Measurements from ENCODE around the gene FAM53B. TPM values are rescaled to one million over a fixed set of nuclear protein-coding genes. Genes with fewer than 3 reads are reported as not detected.

FAM53B gene
- total and polyA plus RNA-seq, 3 experiments from 2014 or later, result 28.8 to 41.6 (median 29.2) TPM

DNA sequence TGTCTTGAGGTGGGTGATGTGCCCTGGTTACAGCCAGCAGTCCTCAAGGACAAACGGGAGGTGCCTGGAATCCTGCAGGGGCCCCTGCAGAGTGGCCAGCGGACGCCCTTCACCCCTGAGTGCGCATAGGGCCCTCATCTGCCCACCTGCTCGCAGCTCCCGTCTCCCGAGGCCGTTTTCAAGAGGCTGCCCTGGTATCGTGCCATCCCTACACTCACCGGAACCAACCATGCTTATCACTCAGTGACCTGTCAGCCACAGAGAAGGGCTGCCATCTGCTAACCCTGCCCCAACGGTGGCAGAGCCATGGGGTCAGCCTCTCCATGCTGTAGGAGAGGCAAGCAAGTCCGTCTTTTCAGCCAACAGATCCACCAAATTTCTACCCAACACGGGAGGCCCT lies 122.0 kb downstream of the FAM53B start:
- Histone ChIP-seq H3K4me3 (ENCODE audit: low read length) (no peak overlapping the region), H3K9me3 (ENCODE audit: low read length) (no peaks in the 10 kb centered on the region), H3K36me3 (ENCODE audit: insufficient read depth, low read length) (no peaks in the 10 kb centered on the region), H3K4me1 (ENCODE audit: insufficient read depth, low read length) (peaks cover 34% of the 10 kb centered on the region), H3K27ac (ENCODE audit: low read depth, low read length) (no peak overlapping the region), H3K27me3 (ENCODE audit: insufficient read depth, low read length, poor library complexity, severe bottlenecking) (no peaks in the 10 kb centered on the region)
- ChIA-PET POLR2A (no interaction called here), CTCF (no interaction called here)
- H3K27ac Mint-ChIP-seq, result peak overlapping the region in 5 of 8 donors; percentile 11 to 63 (median 23)
- H3K4me3 Mint-ChIP-seq, result no peak overlapping the region
- H3K4me1 Mint-ChIP-seq, result peaks cover 40 to 82% (median 53%) of the 10 kb centered on the region in 3 donors
- peaks cover 0 to 56% (median 0%) of the 10 kb centered on the region in 3 donors for H3K36me3 Mint-ChIP-seq
- no peak for DNase-seq
- no peaks in the 10 kb centered on the region for H3K9me3 Mint-ChIP-seq
- H3K27me3 Mint-ChIP-seq, result no peaks in the 10 kb centered on the region

DNA sequence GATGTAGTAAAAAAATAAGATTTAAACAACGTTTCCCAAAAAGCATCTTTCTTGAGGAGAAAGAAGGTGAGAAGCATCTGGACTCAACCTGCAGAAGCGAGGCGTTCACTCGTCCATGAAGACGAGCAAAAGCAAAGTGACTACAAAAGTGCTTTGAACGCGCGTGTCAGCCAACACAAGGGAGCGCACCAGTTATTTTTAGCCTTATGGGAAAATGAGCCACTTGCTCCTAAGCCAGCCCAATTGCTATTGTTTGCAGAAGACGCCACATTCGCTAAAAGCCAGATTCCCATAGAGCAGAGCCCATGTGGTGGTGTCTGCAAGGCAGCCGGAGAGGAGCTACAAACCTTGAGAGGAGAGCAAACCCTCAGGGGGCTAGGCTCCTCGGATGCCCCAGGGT lies 122.5 kb downstream of the FAM53B start:
- no peak overlapping the region for H3K27ac ChIP-seq (ENCODE audit: low read depth, low read length)
- no peaks in the 10 kb centered on the region for H3K9me3 ChIP-seq (ENCODE audit: low read length)
- Mint-ChIP-seq H3K4me1 (peaks cover 37 to 80% (median 47%) of the 10 kb centered on the region in 3 donors), H3K9me3 (no peaks in the 10 kb centered on the region), H3K36me3 (peaks cover 0 to 59% (median 0%) of the 10 kb centered on the region in 3 donors), H3K27me3 (no peaks in the 10 kb centered on the region), H3K27ac (peak overlapping the region in 5 of 8 donors; percentile 7 to 77 (median 50)), H3K4me3 (no peak overlapping the region)
- no peak for DNase-seq
- no peaks in the 10 kb centered on the region for H3K27me3 ChIP-seq (ENCODE audit: insufficient read depth, low read length, poor library complexity, severe bottlenecking)
- H3K4me3 ChIP-seq (ENCODE audit: low read length), result no peak overlapping the region
- peaks cover 29% of the 10 kb centered on the region for H3K4me1 ChIP-seq (ENCODE audit: insufficient read depth, low read length)
- ChIA-PET POLR2A (no interaction called here), CTCF (interaction anchor here (2.0 kb wide), 1 partner anchor 120 kb away, joined by 9 read pairs; no protein-coding TSS in a partner anchor)
- H3K36me3 ChIP-seq (ENCODE audit: insufficient read depth, low read length), result no peaks in the 10 kb centered on the region

DNA sequence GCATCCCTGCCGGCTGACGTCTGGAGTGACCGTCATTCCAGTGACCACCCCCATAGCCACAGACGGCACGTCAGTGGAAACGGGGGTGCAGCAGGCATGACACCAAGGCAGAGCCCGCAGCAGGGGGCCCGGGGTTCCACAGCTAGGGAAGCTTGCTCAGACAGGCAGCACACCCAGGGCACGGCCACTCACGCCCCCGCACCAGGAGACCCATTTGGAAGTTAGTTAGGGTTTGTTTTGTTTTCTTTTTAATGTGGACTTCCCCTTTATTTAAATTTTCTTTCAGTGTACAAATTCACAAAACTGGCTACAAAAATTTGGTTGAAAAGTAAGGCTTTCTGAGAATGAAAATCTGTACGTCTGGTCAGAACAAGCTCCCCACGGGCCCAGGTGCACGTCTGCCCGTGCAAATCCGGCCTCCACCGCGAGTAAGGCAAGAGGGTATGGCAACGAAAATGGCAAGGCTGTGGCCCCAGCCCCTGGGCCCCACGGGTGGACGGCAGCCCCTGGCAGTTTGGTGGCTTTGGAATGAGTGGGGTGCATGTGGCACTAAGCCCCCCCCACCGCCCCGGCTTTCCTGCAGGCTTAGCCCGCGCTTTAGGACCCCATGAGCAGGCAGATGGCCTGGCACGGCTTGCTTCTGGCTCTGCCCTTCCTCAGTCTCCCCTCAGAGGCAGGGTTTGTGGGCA lies 124.2 kb downstream of the FAM53B start:
- no peak overlapping the region for H3K4me3 ChIP-seq (ENCODE audit: low read length)
- no peaks in the 10 kb centered on the region for H3K9me3 ChIP-seq (ENCODE audit: low read length)
- H3K36me3 ChIP-seq (ENCODE audit: insufficient read depth, low read length), result no peaks in the 10 kb centered on the region
- Mint-ChIP-seq H3K9me3 (no peaks in the 10 kb centered on the region), H3K36me3 (peaks cover 0 to 60% (median 0%) of the 10 kb centered on the region in 3 donors), H3K27ac (peak overlapping the region in 7 of 8 donors; percentile 47 to 95 (median 84)), H3K27me3 (no peaks in the 10 kb centered on the region), H3K4me1 (peaks cover 38 to 81% (median 52%) of the 10 kb centered on the region in 3 donors), H3K4me3 (peak overlapping the region in 4 of 7 donors; percentile 18 to 52 (median 41))
- no peaks in the 10 kb centered on the region for H3K27me3 ChIP-seq (ENCODE audit: insufficient read depth, low read length, poor library complexity, severe bottlenecking)
- no peak for DNase-seq
- ChIA-PET POLR2A (interaction anchor here (1.2 kb wide), 1 partner anchor 98 kb away, joined by 3 read pairs; no protein-coding TSS in a partner anchor), CTCF (interaction anchor here (1.0 to 2.0 kb wide), 6 partner anchors 81 to 122 kb away, joined by 3 to 9 read pairs (median 6); no protein-coding TSS in a partner anchor)
- peaks cover 19% of the 10 kb centered on the region for H3K4me1 ChIP-seq (ENCODE audit: insufficient read depth, low read length)
- no peak overlapping the region for H3K27ac ChIP-seq (ENCODE audit: low read depth, low read length)

DNA sequence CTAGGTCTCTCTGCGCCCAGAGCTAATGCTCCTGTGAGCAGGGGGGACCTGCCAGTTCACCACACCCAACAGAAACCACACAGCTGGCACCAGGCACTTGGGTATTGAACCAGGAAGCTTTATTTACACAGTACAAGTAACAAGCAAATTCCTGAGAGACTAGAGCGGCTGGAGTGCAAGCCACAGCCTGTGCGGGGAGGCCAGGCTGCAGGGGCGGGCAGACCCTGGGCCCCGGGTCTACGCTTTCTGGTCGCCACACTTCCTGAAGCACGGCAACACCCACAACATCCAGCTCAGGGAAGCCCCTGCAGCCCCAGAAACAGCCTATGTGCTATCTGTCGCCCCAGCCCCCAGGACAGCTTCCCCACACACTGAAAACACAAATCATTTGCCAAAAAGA lies 125.0 kb downstream of the FAM53B start:
- no peaks in the 10 kb centered on the region for H3K36me3 ChIP-seq (ENCODE audit: insufficient read depth, low read length)
- DNase-seq, result peak in 3 of 5 donors; percentile 20 to 43 (median 32)
- peaks cover 0 to 57% (median 0%) of the 10 kb centered on the region in 3 donors for H3K36me3 Mint-ChIP-seq
- H3K4me3 ChIP-seq (ENCODE audit: low read length), result no peak overlapping the region
- H3K9me3 Mint-ChIP-seq, result no peaks in the 10 kb centered on the region
- H3K27me3 ChIP-seq (ENCODE audit: insufficient read depth, low read length, poor library complexity, severe bottlenecking), result no peaks in the 10 kb centered on the region
- H3K27me3 Mint-ChIP-seq, result no peaks in the 10 kb centered on the region
- POLR2A ChIA-PET, result interaction anchor here (1.1 to 1.2 kb wide), 3 partner anchors 8 to 99 kb away, joined by 3 to 6 read pairs (median 5); no protein-coding TSS in a partner anchor
- H3K9me3 ChIP-seq (ENCODE audit: low read length), result no peaks in the 10 kb centered on the region
- H3K27ac ChIP-seq (ENCODE audit: low read depth, low read length), result no peak overlapping the region
- peaks cover 40 to 82% (median 54%) of the 10 kb centered on the region in 3 donors for H3K4me1 Mint-ChIP-seq
- CTCF ChIA-PET, result interaction anchor here (0.7 to 1.2 kb wide), 5 partner anchors 65 to 122 kb away, joined by 3 to 6 read pairs (median 4); no protein-coding TSS in a partner anchor
- H3K4me3 Mint-ChIP-seq, result peak overlapping the region; percentile 10 to 58 (median 49)
- peak overlapping the region; percentile 61 to 95 (median 84) for H3K27ac Mint-ChIP-seq
- H3K4me1 ChIP-seq (ENCODE audit: insufficient read depth, low read length), result peaks cover 19% of the 10 kb centered on the region

DNA sequence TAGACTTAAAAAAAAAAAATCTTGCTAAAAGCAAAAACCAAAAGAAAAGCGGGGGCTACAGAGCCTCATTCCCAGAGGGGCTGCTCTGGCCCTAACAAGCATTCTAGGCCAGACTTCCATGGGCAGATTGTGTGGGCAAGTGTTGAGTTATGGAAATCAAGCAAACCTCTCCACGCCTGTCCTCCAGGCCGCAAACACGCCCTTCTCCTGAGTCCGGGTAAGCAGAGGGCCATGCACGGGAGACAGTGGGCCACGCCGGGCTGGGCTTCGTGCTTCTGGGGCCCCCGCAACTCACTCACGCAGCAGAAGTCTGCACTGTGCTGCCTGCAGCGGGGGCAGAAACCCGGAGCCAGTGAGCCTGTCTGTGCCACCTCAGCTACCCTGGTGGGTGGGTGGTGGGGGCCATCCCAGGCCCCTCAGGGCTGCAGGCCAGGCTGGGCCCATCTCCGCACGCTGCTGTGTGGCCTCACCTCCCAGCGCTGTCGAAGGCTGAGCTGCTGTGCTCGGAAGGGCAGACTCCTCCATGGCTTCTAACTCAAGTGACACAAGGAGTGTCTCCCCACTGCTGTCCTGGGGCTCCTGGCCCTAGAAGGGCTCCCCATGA lies 125.6 kb downstream of the FAM53B start:
- Histone ChIP-seq H3K9me3 (ENCODE audit: low read length) (no peaks in the 10 kb centered on the region), H3K27me3 (ENCODE audit: insufficient read depth, low read length, poor library complexity, severe bottlenecking) (no peaks in the 10 kb centered on the region), H3K4me3 (ENCODE audit: low read length) (no peak overlapping the region), H3K36me3 (ENCODE audit: insufficient read depth, low read length) (no peaks in the 10 kb centered on the region), H3K27ac (ENCODE audit: low read depth, low read length) (no peak overlapping the region), H3K4me1 (ENCODE audit: insufficient read depth, low read length) (peaks cover 26% of the 10 kb centered on the region)
- Mint-ChIP-seq H3K4me1 (peaks cover 38 to 82% (median 56%) of the 10 kb centered on the region in 3 donors), H3K9me3 (no peaks in the 10 kb centered on the region), H3K36me3 (peaks cover 0 to 51% (median 0%) of the 10 kb centered on the region in 3 donors), H3K27ac (peak overlapping the region; percentile 66 to 95 (median 86)), H3K4me3 (peak overlapping the region in 4 of 7 donors; percentile 3 to 52 (median 32)), H3K27me3 (peaks cover 0 to 1% of the 10 kb centered on the region in 2 donors)
- CTCF ChIA-PET, result interaction anchor here (1.1 to 1.2 kb wide), 4 partner anchors 79 to 123 kb away, joined by 3 to 6 read pairs (median 5); no protein-coding TSS in a partner anchor
- POLR2A ChIA-PET, result interaction anchor here (1.1 to 1.2 kb wide), 3 partner anchors 9 to 99 kb away, joined by 3 to 6 read pairs (median 5); no protein-coding TSS in a partner anchor
- no peak for DNase-seq

DNA sequence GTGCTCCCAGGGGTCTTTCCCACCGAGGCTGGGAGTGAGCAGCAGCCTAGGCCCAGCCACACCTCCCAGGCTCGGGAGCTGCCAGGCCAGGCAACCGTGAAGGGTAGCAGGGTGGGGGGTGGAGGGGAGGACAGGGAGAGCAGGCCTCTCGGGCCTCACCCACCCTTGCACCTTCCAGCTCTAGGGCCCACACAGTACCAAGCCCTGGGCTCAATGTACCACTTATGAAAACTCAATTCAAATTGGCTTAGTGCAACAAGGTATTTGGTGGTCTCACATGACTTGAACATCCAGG lies 127.4 kb downstream of the FAM53B start:
- Mint-ChIP-seq H3K27ac (peak overlapping the region; percentile 11 to 95 (median 63)), H3K36me3 (peaks cover 0 to 37% (median 0%) of the 10 kb centered on the region in 3 donors), H3K4me1 (peaks cover 47 to 93% (median 68%) of the 10 kb centered on the region in 3 donors), H3K27me3 (peaks cover 0 to 3% of the 10 kb centered on the region in 2 donors), H3K9me3 (no peaks in the 10 kb centered on the region), H3K4me3 (peak overlapping the region in 1 of 7 donors; percentile 41)
- H3K9me3 ChIP-seq (ENCODE audit: low read length), result no peaks in the 10 kb centered on the region
- H3K36me3 ChIP-seq (ENCODE audit: insufficient read depth, low read length), result no peaks in the 10 kb centered on the region
- POLR2A ChIA-PET, result interaction anchor here (1.5 kb wide), 1 partner anchor 11 kb away, joined by 3 read pairs; no protein-coding TSS in a partner anchor
- no peak for DNase-seq
- no peaks in the 10 kb centered on the region for H3K27me3 ChIP-seq (ENCODE audit: insufficient read depth, low read length, poor library complexity, severe bottlenecking)
- CTCF ChIA-PET, result interaction anchor here (1.1 to 1.2 kb wide), 4 partner anchors 10 to 128 kb away, joined by 3 to 5 read pairs (median 3); no protein-coding TSS in a partner anchor
- H3K27ac ChIP-seq (ENCODE audit: low read depth, low read length), result no peak overlapping the region
- peaks cover 41% of the 10 kb centered on the region for H3K4me1 ChIP-seq (ENCODE audit: insufficient read depth, low read length)
- H3K4me3 ChIP-seq (ENCODE audit: low read length), result no peak overlapping the region

DNA sequence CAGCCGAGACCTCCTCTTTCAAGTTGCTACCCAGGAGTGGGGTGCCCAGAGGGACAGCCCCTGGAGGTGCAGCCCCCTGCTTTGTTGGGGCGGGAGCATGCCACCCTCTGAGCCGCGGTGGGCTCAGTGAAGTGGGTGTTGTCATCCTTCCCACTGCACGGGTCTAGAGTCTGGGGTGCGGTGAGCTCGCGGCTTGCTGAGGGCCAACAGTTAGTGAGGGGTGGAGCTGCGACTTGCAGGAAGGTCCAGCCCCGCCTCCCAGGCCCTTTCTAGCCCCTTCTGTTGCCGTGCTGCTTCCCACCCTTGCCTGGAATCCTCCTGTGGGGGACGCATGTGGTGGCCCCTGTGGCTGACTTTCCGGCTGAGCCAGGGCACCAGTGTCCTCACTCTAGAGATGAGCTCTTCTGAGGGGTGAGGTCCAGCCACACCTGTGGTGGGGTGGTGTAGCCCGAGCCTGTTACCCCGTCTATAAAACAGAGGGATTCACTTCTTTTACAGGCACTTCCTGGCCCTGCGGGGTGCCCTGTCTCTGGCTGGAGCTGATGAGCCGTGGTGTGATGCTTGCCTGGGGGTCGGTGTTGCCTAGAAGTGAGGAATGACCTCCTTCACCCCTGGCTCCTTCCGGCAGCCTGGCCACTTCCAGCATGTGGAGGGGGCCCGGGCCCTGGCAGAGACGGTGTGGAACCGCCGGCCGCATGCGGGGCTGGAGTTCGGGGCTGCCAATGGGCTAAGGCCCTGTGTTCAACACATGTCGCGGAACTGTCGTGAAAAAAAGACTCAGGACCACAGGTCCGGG lies 127.9 kb downstream of the FAM53B start:
- Histone ChIP-seq H3K27ac (ENCODE audit: low read depth, low read length) (no peak overlapping the region), H3K27me3 (ENCODE audit: insufficient read depth, low read length, poor library complexity, severe bottlenecking) (no peaks in the 10 kb centered on the region), H3K4me1 (ENCODE audit: insufficient read depth, low read length) (peaks cover 46% of the 10 kb centered on the region), H3K4me3 (ENCODE audit: low read length) (no peak overlapping the region), H3K36me3 (ENCODE audit: insufficient read depth, low read length) (no peaks in the 10 kb centered on the region), H3K9me3 (ENCODE audit: low read length) (no peaks in the 10 kb centered on the region)
- peak in 3 of 5 donors; percentile 27 to 63 (median 31) for DNase-seq
- peak overlapping the region; percentile 13 to 84 (median 41) for H3K4me3 Mint-ChIP-seq
- ChIA-PET POLR2A (interaction anchor here (0.7 to 1.5 kb wide), 2 partner anchors 11 to 13 kb away, joined by 3 to 4 read pairs; no protein-coding TSS in a partner anchor), CTCF (interaction anchor here (0.9 to 1.8 kb wide), 6 partner anchors 11 to 129 kb away, joined by 3 to 5 read pairs (median 3); no protein-coding TSS in a partner anchor)
- peak overlapping the region; percentile 68 to 95 (median 89) for H3K27ac Mint-ChIP-seq
- no peaks in the 10 kb centered on the region for H3K9me3 Mint-ChIP-seq
- H3K27me3 Mint-ChIP-seq, result peaks cover 0 to 3% of the 10 kb centered on the region in 2 donors
- peaks cover 51 to 94% (median 69%) of the 10 kb centered on the region in 3 donors for H3K4me1 Mint-ChIP-seq
- peaks cover 0 to 31% (median 0%) of the 10 kb centered on the region in 3 donors for H3K36me3 Mint-ChIP-seq

Data from CD8-positive, alpha-beta memory T cell (primary cell).